Left lobe of liver (tissue), 2 donors: Measurements from ENCODE around the gene ACTA1. TPM values are rescaled to one million over a fixed set of nuclear protein-coding genes. Genes with fewer than 3 reads are reported as not detected.
"Not testable (repeated sequence)": the region's sequence is repeated elsewhere in the genome, so short reads cannot be mapped to it uniquely, and the experiment has no call there.

Experiments
- ATAC-seq: fragments of 200-7000 bp; cut with Tn5 transposase; one replicate; pipeline ENCODE4 v1.9.1; 2020; ENCODE audit warnings: mild to moderate bottlenecking, moderate library complexity
- DNase-seq: peaks from one replicate; pipeline ENCODE4 v3.0.0-alpha.2; 2020; ENCODE audit warnings: low spot score
- total RNA-seq: library from RNA; stranded (reverse); gene quantifications from one replicate; pipeline ENCODE4 v1.2.1, GENCODE V29; 2021
- donor health status: DM: no; HTN: no; CAD: no; lungs with moderate emphysema.
- donor health status: DM: no; HTN: yes; CAD: no.

The ACTA1 gene
- total RNA-seq, 1 donor from 2014 or later: not detected

- ATAC-seq (no peak), DNase-seq (no peak)
Observed at GRCh38 chr1:229440851-229441537, 7.1 kb upstream of the ACTA1 start.

GRCh38 chr1:229438021-229438420 is 4.1 kb upstream of the ACTA1 start:
- no peak for DNase-seq
- ATAC-seq: no peak

- no peak for DNase-seq
- ATAC-seq: no peak
Observed at GRCh38 chr1:229437443-229437842, 3.5 kb upstream of the ACTA1 start.

- no peak for ATAC-seq
- DNase-seq: no peak
Observed at GRCh38 chr1:229436201-229436600, 2.3 kb upstream of the ACTA1 start.

- DNase-seq (no peak), ATAC-seq (no peak)
Observed at GRCh38 chr1:229434641-229435051, 752 bp upstream of the ACTA1 start.

GRCh38 chr1:229433364-229434004 is 410 bp downstream of the ACTA1 start:
- no peak for DNase-seq
- peak; percentile 25 for ATAC-seq

GRCh38 chr1:229432905-229433304 is 989 bp downstream of the ACTA1 start:
- no peak for DNase-seq
- no peak for ATAC-seq

- ATAC-seq: no peak
- no peak for DNase-seq
Observed at GRCh38 chr1:229432116-229432461, 1.8 kb downstream of the ACTA1 start.

GRCh38 chr1:229431284-229432115 is 2.4 kb downstream of the ACTA1 start:
- DNase-seq (no peak), ATAC-seq (no peak)

GRCh38 chr1:229430761-229431283 is 3.1 kb downstream of the ACTA1 start:
- peak; percentile 66 for ATAC-seq
- no peak for DNase-seq

- no peak for ATAC-seq
- no peak for DNase-seq
Observed at GRCh38 chr1:229428256-229428655, 5.6 kb downstream of the ACTA1 start.

- ATAC-seq: no peak
Observed at GRCh38 chr1:229427572-229427971, 6.3 kb downstream of the ACTA1 start.

GRCh38 chr1:229425564-229426159 is 8.2 kb downstream of the ACTA1 start:
- DNase-seq (no peak), ATAC-seq (no peak)

More at GRCh38 chr1:229427572-229427971, 6.3 kb downstream of the ACTA1 start:
- DNase-seq: no peak

- DNase-seq: no peak
- ATAC-seq: no peak
Observed at GRCh38 chr1:229420765-229421164, 13.1 kb downstream of the ACTA1 start.

GRCh38 chr1:229420224-229420623 is 13.7 kb downstream of the ACTA1 start:
- ATAC-seq (no peak), DNase-seq (no peak)

- not testable (repeated sequence) for DNase-seq, ATAC-seq
Observed at GRCh38 chr1:229418586-229418985, 15.3 kb downstream of the ACTA1 start.

GRCh38 chr1:229412810-229413209 is 21.1 kb downstream of the ACTA1 start:
- not testable (repeated sequence) for DNase-seq, ATAC-seq

- DNase-seq (no peak), ATAC-seq (no peak)
Observed at GRCh38 chr1:229412056-229412455, 21.8 kb downstream of the ACTA1 start.

GRCh38 chr1:229411434-229412055 is 22.3 kb downstream of the ACTA1 start:
- ATAC-seq: no peak

GRCh38 chr1:229410692-229411433 is 23.0 kb downstream of the ACTA1 start:
- no peak for ATAC-seq
- no peak for DNase-seq

More at GRCh38 chr1:229411434-229412055, 22.3 kb downstream of the ACTA1 start:
- no peak for DNase-seq
